Measurements from ENCODE around the gene TMED5. TPM values are rescaled to one million over a fixed set of nuclear protein-coding genes. Genes with fewer than 3 reads are reported as not detected.

Gene TMED5
- total RNA-seq, 1 experiment from 2014 or later = 51.0 TPM

DNA sequence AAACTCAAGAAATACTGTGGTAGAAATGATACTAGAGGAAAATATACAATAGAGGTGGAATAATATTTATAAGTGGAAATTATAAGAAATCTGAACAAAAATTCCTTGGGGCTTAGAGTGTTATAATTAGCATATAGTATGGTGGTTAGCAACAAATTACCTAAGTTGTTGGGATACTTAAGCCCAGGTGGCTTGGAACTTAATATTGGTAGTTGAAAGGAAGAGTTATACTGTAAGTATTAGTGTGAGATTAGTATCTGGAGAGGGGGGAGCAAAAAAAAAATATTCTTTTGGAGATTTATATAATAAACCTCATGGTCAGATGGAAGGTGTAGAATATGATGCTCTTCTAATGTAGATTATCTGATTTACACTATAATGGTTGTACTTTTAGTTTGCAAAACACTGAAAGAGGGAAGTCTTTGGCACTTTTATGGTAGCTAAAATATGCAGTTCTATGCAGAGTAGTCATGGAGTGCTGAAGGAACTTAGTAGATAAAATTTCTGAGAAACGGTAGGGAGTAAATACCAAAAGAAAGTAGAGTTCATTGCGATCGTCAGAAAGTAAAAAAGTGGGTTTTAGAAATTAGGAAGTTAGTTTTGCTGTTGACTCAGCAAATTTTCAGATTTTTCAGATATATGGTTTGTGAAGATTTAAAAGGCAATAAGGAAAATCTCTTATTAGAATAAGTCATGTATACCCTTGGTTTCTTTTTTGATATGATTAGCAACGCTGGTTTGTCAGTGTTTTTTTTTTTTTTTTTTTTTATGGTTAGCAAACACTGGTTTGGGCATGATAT, 55.5 kb downstream of the TMED5 start:
- no peak overlapping the region for H3K4me2 ChIP-seq
- 0 out of 2 replicates have a peak, but pooled peaks cover under 1% of the 10 kb centered on the region for H3K9me3 ChIP-seq (ENCODE audit: insufficient read depth, low read depth)
- H3K9me2 ChIP-seq (ENCODE audit: insufficient read depth) = no peaks in the 10 kb centered on the region
- H2AFZ ChIP-seq = no peak overlapping the region
- TF ChIP-seq, protein P1, sequence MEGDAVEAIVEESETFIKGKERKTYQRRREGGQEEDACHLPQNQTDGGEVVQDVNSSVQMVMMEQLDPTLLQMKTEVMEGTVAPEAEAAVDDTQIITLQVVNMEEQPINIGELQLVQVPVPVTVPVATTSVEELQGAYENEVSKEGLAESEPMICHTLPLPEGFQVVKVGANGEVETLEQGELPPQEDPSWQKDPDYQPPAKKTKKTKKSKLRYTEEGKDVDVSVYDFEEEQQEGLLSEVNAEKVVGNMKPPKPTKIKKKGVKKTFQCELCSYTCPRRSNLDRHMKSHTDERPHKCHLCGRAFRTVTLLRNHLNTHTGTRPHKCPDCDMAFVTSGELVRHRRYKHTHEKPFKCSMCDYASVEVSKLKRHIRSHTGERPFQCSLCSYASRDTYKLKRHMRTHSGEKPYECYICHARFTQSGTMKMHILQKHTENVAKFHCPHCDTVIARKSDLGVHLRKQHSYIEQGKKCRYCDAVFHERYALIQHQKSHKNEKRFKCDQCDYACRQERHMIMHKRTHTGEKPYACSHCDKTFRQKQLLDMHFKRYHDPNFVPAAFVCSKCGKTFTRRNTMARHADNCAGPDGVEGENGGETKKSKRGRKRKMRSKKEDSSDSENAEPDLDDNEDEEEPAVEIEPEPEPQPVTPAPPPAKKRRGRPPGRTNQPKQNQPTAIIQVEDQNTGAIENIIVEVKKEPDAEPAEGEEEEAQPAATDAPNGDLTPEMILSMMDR (conservative IDR thresholded peaks at IDR 0.05) = no peak
- TF ChIP-seq EZH2 (IDR thresholded peaks at IDR 0.05; ENCODE audit: low read depth) = no peak
- no peaks in the 10 kb centered on the region for H3K27me3 ChIP-seq (ENCODE audit: insufficient read depth, low read depth)
- H3K36me3 ChIP-seq (ENCODE audit: low read depth) = peaks cover 34% of the 10 kb centered on the region
- peaks cover 7% of the 10 kb centered on the region for H3F3A ChIP-seq (ENCODE audit: insufficient read depth, low read depth)
- peaks cover 4% of the 10 kb centered on the region; the same call in 1 of the 2 replicates for H3K79me2 ChIP-seq (ENCODE audit: low read depth)
- peak overlapping the region; percentile 33 for H3K27ac ChIP-seq
- no peaks in the 10 kb centered on the region for H4K20me1 ChIP-seq (ENCODE audit: insufficient read depth)
- no TSS peak for BruUV-seq (replicated peaks)
- intact Hi-C loops (cut with micrococcal nuclease; ENCODE audit: unreplicated experiment) = no loop called here
- ChIA-PET CTCF (no interaction called here), POLR2A (ENCODE audit: unreplicated experiment) (no interaction called here)
- H3K4me1 ChIP-seq (replicated peaks; ENCODE audit: insufficient read depth) = no peaks in the 10 kb centered on the region
- no peak overlapping the region for H3K4me3 ChIP-seq
- no peak for DNase-seq

DNA sequence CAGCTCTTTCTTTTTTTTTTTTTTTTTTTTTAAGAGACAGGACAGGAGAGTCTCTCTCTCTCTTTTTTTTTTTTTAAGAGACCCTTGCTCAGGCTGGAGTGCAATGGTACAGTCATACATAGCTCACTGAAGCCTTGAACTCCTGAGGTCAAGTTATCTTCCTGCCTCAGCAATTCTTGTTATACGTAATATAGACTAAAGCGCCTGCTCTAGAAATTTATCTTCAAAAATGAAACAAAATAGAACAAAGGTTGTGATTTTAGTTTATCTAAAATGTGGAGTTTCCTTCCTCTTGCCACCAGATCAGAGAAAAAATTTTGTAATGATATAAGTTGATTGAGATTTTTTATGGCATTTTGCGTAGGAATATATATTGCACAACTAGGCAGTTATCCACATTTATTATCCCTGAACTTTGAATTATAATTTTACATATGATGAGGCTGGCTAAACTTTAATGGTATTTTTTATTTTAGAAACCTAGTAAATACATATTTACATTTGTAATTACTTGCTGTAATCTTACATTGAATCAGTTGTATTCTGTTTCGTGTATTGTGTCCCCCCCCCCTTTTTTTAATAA, 56.9 kb downstream of the TMED5 start:
- peaks cover 7% of the 10 kb centered on the region; the same call in 1 of the 2 replicates for H3K79me2 ChIP-seq (ENCODE audit: low read depth)
- POLR2A ChIA-PET (ENCODE audit: unreplicated experiment) = no interaction called here
- no peak overlapping the region for H3K27ac ChIP-seq
- H3K9me2 ChIP-seq (ENCODE audit: insufficient read depth) = no peaks in the 10 kb centered on the region
- CTCF ChIA-PET = interaction anchor here (0.6 to 0.7 kb wide), 2 partner anchors 9 to 875 kb away, joined by 4 to 12 read pairs; no protein-coding TSS in a partner anchor
- no peaks in the 10 kb centered on the region for H3K4me1 ChIP-seq (replicated peaks; ENCODE audit: insufficient read depth)
- BruUV-seq (replicated peaks) = no TSS peak
- peaks cover 13% of the 10 kb centered on the region for H3F3A ChIP-seq (ENCODE audit: insufficient read depth, low read depth)
- H3K27me3 ChIP-seq (ENCODE audit: insufficient read depth, low read depth) = no peaks in the 10 kb centered on the region
- no peaks in the 10 kb centered on the region for H4K20me1 ChIP-seq (ENCODE audit: insufficient read depth)
- no peak overlapping the region for H2AFZ ChIP-seq
- intact Hi-C loops (cut with micrococcal nuclease; ENCODE audit: unreplicated experiment) = no loop called here
- no peak for DNase-seq
- 0 out of 2 replicates have a peak, but pooled peaks cover 4% of the 10 kb centered on the region for H3K9me3 ChIP-seq (ENCODE audit: insufficient read depth, low read depth)
- H3K36me3 ChIP-seq (ENCODE audit: low read depth) = peaks cover 46% of the 10 kb centered on the region
- H3K4me2 ChIP-seq = no peak overlapping the region
- TF ChIP-seq, protein P1 (conservative IDR thresholded peaks at IDR 0.05) = no peak
- no peak for TF ChIP-seq EZH2 (IDR thresholded peaks at IDR 0.05; ENCODE audit: low read depth)
- H3K4me3 ChIP-seq = no peak overlapping the region

DNA sequence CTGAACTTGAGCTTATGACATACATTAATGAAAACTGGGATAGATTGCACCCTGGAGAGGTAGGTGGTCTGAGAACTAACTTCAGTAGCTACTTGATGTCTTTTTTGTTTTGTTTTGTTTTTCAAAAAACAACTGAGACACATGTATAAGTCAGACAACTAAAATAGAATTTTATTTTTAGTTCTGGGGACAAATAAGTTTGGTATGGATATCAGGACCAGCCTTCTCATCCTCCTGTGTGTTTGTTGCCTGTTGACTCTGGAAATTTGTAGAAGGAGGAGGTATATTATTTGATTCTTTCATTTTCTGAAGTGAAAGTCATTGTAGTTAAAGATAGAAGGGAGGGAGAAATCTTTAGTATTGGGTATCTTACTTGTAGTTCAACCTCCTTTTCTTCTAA, 59.6 kb downstream of the TMED5 start:
- H3K4me2 ChIP-seq = no peak overlapping the region
- no peak overlapping the region for H3K27ac ChIP-seq
- peaks cover 30% of the 10 kb centered on the region for H3F3A ChIP-seq (ENCODE audit: insufficient read depth, low read depth)
- ChIA-PET POLR2A (ENCODE audit: unreplicated experiment) (no interaction called here), CTCF (no interaction called here)
- 0 out of 2 replicates have a peak, but pooled peaks cover 4% of the 10 kb centered on the region for H3K9me3 ChIP-seq (ENCODE audit: insufficient read depth, low read depth)
- peaks cover 59% of the 10 kb centered on the region for H3K36me3 ChIP-seq (ENCODE audit: low read depth)
- H3K9me2 ChIP-seq (ENCODE audit: insufficient read depth) = no peaks in the 10 kb centered on the region
- H3K79me2 ChIP-seq (ENCODE audit: low read depth) = peaks cover 7% of the 10 kb centered on the region; the same call in 1 of the 2 replicates
- peaks cover 7% of the 10 kb centered on the region for H4K20me1 ChIP-seq (ENCODE audit: insufficient read depth)
- H3K27me3 ChIP-seq (ENCODE audit: insufficient read depth, low read depth) = no peaks in the 10 kb centered on the region
- BruUV-seq (replicated peaks) = no TSS peak
- no peak overlapping the region for H3K4me3 ChIP-seq
- H3K4me1 ChIP-seq (replicated peaks; ENCODE audit: insufficient read depth) = no peaks in the 10 kb centered on the region
- intact Hi-C loops (cut with micrococcal nuclease; ENCODE audit: unreplicated experiment) = no loop called here
- no peak for DNase-seq
- TF ChIP-seq, protein P1 (conservative IDR thresholded peaks at IDR 0.05) = no peak
- TF ChIP-seq EZH2 (IDR thresholded peaks at IDR 0.05; ENCODE audit: low read depth) = no peak
- no peak overlapping the region for H2AFZ ChIP-seq

Data from PC-9 (cell line).